ENCODE data around the gene KSR1.

KSR1 gene

DNA sequence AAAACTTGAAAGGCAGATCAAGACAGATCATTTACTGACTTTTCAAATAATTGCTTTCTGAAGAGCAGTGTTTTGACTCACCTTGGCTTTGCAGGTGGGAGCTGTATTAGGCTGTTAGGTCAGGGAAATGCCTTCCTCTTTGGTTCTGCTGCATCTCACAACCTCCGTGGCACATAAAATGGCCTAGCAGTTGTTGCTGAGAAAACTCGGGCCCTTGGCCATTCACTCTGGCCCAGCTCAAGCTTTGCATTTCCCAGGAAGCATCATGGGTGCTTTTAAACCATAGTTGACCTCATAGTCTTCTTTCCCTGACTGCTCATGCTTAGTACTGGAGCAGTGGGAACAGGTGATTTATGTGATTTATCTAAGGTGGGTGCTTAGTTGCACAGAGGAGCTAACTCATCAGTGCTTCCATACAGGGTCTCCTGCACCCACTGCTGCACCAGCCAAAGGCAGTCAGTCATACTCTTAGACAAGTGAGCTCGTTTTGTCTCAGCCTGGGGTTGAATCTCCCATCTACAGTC, 83.6 kb downstream of the KSR1 start:
- no peak for DNase-seq

DNA sequence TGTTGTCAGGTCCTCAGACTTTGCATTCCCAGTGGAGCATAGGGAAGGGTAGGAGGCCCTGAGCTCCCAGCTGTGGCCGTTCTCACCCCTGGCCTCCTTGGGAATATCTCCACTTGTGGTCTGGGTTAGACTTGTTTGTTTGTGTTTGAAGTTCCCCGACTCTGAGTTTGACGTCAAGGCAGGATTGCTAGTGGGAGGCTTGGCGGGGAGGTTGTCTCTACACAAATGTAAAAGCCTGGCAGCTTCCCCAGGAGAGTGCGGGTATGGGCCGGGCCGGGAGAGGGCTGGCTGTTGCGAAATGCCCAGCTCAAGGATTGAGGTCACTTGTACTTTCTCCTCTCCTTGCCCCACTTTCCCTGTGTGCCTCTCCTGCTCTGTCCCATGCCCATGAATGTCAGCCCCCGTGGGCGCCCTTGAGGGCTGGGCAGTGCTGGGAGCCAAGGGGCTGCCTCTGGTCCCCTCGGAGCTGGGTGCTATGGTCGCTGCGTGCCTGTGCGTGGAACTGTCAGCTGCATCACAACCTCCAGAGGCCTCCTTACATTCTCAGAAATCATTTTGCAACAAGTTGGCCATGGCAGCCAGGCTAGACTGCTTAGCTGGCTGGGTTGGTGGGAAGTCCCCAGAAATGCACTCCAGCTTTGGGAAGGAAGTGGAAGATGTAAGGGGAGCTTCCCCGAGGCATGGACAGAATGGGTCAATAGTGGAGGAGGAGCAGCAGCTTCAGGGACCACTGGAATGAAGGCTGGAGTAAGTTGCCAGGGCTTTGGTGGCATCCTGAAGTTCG, 84.3 kb downstream of the KSR1 start:
- peak; percentile 99 for DNase-seq

DNA sequence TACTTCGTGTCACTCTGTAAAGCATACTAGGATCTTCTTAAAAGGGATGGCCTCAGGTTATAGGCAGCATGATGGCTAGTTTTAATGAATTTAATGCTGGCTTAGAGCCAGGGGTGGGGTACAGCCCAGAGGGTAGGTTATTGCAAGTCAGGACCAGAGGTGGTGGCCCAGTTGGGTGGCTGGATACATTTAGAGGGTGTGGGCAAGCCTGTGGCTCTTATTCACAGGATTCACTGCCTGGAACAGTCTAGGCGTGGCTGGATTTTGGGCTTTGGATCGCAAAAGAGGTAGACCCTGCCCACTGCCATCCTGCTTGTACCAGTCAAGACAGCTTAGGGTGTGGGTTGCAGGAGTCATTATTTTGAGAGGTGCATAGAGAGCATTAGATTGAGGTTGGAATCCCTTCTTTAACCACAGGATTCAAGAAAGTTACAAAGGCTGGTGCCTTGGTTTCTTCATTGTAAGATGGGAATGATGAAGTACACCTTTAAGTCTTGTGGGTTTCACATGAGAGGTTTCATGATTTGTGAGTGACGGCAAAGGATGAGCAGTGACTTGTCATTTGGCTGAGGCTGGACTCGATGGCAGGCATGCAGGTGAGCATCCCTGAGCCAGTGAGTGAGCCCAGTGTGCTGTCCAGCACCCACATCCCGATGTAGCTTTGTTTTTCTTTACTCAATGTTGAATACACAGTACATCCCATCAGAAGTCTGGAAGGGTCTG, 85.2 kb downstream of the KSR1 start:
- DNase-seq, result no peak

DNA sequence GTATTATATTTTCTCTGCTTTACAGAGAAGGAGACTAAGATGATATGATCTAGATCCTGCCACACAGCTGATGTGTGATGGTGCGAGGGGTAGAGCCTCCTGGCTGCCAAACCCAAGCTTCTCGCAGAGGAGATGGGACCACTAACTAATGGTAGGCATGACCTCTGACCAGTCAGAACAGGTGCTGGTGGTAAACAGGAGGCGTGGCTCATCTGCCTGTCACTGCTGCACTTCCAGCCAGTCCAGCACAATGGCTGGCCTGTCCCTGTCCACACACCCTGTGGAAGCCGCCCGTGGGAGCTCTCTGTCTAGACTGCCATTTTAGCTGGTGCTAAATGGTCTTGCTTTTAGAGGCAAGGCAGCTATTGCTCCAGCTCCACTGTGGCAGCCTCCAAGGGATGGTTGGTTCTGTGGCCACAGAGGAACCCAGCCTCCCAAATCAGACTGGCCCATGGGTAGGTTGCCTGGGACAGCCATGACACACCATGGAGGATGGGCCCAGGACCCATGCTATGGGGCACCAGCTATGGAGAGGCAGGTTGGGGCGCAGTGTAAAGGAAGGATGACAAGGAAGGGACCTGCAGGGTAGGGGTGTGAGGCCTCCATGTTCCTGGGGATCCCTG, 86.7 kb downstream of the KSR1 start:
- no peak for DNase-seq

DNA sequence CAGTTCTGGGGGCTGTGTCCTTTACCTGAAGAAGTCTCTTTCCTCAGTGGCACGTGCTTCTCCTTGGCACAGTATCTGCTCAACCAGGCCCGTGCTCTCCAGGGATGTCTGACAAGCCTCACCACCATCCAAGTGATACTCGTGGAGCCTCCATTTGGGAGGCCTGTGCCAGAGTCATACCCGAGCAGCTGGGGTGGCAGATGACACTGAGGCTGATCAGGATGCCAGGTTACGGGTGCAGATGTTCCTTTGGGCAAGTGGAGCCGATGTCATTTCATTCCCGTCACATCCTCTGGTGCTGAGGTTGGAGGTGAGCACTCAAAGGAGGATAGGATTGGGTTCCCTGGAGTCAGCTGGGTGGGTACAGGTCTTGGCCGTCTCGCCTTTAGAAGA, 87.2 kb downstream of the KSR1 start:
- no peak for DNase-seq

DNA sequence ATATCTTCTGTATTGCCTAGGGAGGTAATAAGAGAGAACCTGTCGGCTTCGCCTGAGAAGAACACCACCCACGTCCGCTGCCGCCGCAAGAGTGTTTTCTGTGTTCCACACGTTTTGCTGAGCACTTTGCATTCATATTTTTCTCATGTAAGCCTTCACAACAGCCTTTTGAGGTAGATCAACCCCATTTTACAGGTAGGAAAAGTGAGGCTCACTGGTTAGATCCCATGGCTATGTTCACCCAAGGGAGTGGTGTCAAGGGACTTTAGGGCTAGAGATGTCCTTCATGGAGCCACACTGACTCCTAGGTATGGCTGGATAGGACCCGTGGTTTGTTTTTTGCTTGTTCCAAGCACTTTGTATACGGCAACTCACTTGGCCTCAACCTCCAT, 87.7 kb downstream of the KSR1 start:
- no peak for DNase-seq

DNA sequence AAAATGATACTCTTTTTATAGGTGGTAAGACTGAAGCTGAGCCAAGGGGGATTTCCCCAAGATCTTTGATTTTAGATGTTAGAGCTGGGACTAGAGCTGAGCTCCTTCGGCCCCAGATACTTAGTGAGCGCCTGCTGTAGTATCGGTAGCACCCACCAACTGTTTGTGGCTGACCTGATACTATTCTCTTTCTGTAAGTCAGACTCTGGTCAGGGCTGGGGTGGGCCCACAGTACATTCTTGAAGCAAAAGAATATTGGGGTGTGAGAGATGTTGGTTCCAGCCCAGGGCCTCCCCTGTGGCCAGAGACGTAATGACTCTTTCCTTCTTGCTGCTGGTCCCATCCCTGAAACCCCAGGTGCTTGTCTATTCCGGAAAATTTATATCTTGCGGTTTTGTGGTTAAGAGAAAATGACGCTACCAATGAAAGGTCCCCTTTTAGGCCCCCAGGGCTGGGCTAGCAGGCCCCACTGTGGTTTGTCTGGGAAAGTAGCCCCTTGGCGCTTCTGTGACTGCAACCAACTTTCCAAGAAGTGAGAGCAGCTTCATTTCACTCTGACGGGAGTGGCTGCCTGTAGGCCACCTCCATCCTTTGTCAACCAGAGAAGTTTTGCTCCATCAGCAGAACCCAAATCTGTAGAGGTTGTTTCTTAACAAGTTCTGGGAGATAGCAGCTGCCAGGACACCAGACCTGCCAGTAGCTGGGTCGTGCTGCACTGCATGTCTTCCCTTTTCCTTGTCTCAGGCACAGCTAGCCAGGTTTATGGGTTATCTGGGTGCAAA, 88.3 kb downstream of the KSR1 start:
- no peak for DNase-seq

DNA sequence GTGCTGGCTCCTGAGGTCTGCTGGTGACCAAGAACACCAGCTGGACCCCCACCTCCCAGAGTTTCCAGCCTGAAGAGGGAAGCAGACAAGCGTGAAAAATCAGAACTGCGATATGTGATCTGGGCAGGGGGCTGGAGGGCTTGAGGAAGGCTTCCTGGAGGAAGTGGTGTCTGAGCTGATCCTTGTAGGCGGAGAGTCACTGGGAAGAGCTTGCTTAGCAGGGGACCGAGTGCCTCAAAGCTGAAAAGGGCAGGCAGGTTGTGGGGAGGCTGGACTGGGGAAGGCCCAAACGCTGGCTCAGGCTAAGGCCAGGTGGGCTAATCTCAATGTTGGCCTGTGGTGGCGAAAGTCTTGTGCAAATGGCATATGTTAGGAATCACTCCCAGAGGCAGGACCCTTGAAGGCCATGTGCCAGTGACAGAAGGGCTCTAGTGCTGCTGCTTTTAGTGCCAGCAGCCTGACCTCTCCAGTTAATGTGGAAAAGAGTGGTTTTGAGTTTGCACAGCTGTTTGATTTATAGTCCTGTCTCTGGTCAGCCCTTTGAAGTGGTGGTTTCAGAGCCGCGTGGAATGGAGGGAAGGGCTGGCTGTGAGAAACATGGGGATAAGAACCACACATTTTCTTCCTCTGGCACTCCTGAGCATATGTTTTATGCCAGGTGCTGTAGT, 89.4 kb downstream of the KSR1 start:
- no peak for DNase-seq

DNA sequence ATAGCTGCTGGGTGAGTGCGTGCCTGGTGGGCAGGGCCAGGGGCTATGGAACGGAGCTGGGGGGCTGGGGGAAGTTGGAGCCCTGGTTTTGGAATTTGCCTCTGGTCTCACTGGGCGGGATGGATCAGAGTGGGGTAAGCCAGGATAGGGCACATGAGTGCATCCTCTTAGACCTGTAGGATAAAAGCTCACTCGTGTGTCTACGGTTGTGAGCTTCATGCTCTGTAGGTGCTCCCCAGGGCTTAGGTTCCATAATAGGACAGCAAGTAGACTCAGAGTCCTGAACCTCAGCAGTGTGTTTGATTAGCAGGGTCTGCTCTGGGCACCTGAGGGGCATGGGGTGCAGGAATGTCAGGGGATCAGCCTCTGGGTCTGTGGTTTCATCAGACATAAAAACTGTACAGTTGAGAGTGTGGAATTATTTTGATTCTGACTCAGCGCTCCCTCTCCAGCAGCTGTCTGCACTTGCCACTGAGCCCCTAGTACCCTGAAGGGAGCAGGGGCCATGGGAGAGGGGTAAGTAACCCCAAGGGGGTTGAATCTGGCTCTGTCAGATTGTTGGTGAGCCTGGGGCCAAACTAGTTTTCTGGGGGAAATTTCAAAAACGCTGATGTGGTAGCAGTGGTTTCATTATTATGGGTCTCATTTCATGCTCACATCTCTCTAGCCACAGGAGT, 90.5 kb downstream of the KSR1 start:
- no peak for DNase-seq

DNA sequence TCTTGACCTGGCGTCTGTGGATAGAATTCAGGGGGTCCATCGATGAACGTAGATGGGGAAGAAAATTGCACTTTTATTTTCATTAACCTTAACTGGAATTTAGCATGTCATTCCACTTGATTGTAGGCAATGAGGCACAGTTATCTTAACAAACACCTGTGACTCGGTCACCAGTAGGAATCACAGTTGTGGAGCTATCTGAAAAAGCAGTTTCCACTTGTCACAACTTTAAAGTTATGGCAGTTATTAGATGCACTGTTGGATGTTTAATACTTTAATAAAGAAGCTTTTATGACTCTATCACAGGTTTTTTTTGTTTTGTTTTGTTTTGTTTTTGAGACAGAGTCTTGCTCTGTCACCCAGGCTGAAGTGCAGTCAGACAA, 91.0 kb downstream of the KSR1 start:
- DNase-seq, result no peak

DNA sequence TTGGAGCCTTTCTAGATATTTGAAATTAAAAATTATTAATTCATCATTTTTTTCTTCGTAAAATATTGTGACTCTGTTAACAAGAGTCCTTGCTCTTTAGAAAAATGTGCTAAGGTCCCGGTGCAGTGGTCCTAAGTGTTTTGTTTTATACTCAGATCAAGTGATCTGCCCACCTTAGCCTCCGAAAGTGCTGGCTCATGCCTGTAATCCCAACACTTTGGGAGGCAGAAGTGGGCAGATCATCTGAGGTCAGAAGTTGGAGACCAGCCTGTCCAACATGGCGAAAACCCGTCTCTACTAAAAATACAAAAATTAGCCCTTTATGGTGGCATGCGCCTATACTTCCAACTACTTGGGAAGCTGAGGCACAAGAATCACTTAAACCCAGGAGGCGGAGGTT, 92.1 kb downstream of the KSR1 start:
- DNase-seq, result no peak

DNA sequence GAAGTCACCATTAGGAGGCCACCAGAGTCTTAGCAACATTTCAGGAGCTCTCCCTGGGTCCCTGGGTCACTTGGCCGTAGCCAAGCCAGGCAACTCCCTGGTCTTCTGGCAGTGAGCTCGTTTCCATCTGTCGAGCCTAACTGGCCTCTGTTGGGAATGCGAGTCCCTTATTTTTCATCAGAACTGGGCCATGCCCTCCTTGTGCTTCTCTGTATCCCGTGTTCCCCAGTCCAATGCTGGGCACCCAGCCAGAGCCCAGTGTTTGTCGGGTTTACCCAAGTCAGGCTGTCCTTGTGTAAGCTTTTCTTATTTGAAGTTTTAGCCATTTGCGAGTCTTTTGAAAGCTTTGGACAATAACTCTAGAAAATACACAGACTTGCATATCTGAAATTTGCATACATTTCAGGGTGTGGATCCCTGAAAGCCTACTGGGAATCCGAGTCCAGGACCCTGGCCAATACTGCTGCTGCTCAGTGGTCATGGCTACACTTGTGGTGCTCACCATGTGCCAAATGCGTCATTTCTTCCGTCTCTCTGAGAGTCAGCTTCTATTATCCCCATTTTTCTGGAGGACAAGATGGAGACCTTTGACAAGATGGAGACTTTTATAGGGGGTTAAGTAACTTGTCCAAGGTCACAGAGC, 93.1 kb downstream of the KSR1 start:
- no peak for DNase-seq

DNA sequence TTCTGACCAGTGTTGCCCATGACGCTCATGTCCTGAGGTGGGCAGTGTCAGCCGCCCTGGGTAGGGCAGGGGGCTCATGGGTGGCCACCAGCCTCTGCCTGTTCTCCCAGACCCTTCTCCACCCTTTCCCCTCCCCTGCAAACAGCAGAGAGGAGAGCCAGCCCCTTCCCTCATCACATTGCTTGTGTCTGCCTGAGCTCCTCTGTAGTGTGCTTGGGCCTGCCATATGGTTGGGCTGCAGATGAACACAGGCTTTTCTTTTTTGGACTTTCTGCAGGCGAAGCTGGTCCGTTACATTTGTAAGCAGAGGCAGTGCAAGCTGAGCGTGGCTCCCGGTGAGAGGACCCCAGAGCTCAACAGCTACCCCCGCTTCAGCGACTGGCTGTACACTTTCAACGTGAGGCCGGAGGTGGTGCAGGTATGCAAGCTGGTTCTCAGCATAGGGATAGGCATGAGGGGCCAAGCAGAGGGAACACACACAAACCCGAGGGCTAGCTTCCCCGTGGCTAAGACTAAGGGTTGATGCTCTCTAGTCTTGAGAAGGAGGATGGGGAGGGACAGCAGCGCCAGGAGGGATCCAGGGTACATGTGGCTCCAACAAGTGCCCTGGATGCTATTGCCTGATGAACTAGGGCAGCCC, 94.2 kb downstream of the KSR1 start:
- no peak for DNase-seq

DNA sequence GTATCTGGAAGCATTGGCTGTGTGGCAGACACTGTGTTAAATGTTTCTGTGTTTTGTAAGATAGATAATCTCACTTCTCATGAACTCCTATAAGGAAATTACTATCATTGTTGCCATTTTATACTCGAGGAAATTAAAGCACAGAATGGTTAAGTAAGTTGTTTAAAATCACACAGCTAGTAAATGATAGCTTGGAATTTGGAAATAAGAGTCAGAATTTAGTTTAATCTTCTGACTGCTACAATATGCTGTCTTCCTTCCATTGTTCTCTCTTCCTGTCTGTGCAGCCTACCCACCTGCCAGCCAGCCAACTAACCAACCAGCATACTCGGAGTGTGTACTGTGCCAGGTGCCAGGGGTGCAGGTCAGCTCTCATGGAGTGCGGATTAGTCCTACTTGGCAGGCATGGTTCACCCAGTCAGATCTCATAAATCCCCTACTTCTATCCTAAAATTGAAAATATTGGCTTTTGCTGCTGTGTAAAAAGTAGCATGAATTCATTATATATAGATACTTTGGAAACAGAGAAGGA, 94.8 kb downstream of the KSR1 start:
- no peak for DNase-seq

DNA sequence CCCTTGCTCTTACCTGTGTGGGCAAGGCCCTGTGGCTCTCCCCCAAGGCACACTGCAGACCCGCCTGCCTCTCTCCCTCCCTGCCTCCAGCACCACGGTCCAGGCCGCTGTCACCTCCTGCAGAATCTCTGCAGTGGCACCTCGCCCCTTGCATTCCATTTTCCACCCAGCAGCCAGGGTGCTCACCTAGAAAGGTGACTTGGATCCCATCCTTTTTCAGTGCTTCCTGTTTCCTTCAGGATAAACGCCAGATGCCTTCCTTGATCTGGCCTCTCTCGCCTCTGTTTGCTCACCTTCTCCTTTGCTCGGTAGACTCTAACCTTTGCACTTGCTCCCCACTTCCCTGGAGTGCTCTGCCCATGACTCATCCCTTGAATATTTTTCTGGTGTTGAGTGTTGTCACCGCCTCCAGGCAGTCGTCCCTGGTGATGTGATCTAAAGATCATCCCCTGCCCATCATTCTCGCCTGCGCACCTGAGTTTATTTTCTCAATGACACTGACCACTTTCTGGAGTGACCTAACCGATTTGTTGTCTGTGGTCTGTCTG, 95.5 kb downstream of the KSR1 start:
- peak; percentile 54 for DNase-seq

DNA sequence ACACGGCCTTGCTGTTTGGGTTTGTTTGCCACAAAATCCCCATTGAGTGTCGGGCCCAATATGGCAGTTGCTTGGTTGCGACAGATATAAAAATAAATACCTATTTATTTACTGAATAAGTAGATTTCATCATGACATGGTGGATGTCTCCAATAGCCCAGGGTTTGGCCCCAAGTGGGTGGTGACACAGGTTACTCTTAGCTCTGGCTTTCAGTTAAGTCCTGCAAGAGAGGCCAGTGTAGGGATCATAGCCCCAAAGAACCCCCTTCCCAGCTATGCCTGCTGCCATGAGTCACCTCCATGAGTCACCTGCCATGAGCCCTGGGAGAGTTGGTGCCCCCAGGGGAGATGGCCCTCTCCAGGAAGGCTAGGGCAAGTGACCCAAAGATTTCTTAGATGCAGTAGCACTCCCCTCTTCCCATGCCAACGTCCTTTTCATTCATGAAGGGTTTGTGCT, 96.1 kb downstream of the KSR1 start:
- DNase-seq, result peak; percentile 49

DNA sequence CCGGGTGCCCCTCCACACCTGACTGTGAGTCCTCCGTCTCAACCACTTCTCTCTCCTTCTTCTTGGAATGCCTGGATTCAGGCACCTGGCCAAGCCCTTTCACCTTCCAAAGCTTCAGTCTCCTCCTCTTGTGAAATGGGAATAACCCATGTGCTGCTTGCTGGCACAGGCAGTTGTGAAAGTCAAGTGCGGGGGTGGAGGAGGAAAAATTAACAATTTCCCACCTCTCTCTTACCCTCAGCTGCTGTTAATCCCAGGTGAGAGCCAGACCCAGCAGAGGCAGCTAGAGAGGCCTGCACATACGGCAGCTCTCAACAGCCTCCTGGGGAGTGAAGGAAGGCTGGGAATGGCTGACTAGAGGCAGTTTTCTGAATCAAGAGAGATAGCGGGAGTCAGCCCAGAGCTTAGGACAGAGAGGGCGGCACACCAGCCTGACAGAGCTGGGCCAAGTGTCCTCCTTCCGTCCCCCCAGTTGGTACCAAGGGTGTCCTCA, 96.8 kb downstream of the KSR1 start:
- peak; percentile 68 for DNase-seq

DNA sequence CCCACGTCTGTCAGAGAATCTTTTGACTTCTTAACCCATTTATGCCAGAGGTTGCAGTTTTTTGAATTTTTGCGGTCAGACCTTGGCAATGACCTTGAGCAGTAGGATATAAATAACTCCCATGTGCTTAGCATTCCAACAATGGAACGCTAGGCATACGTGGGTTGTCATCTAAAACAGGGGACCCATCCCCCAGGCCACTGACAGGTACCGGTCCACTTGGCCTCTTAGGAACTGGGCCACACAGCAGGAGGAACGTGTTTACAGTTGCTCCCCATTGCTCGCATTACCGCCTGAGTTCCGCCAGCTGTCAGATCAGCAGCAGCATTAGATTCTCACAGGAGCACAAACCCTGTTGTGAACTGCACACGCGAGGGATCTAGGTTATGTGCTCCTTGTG, 97.9 kb downstream of the KSR1 start:
- no peak for DNase-seq

DNA sequence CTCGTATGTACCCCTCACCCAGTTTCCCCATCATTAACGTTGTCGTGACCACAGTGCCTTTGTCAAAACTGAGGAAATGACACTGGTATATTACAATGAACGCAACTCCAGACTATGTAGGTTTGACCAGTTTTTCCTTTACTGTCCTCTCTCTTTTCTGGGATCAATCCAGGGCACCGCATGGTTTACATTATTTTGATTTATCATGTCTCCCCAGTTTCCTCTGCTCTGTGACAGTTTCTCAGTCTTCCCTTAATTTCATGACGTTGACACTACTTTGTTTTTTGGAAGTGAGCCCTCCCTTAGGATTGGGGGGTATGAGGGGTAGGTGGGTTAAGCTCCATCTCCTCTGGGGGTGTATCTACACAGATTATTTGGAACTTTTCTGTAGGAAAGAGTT, 98.7 kb downstream of the KSR1 start:
- DNase-seq, result no peak

DNA sequence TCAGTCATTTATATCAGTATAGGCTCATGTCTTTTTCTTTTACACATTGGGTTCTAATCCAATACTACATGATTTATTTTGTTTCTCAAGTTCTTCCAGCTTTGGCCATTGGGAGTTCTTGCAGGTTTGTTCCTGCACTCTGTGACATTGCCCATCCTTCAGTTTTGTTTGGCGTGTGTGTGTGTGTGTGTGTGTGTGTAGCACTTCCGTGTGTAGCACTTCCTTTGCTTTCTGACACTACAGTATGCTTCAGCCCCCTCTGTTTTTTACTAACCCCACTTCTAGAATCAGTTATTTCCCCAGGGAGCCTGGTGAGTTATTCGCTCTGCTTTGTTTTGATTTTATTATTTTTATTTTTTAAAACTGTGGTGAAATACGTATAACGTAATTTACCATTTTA, 99.1 kb downstream of the KSR1 start:
- DNase-seq, result no peak

All from NCI-H226 (cell line).